Retinal pigment epithelial cell (primary cell): ENCODE measurements around the gene EPB41.

Experiments
- DNase-seq: peaks from one replicate; pipeline ENCODE4 v3.0.0-alpha.2; 2010; ENCODE audit warnings: low read depth
- H3K4me3 ChIP-seq: 2 replicates; pipeline ENCODE4 v1.5.1; 2011; ENCODE audit warnings: mild to moderate bottlenecking, low read length, control low read depth, moderate library complexity
- TF ChIP-seq, protein P1 (sequence below): conservative IDR thresholded peaks from 2 replicates; pipeline ENCODE4 v1.5.1; 2011; ENCODE audit warnings: low read depth, low read length, control low read depth, inconsistent platforms

EPB41 gene

DNA sequence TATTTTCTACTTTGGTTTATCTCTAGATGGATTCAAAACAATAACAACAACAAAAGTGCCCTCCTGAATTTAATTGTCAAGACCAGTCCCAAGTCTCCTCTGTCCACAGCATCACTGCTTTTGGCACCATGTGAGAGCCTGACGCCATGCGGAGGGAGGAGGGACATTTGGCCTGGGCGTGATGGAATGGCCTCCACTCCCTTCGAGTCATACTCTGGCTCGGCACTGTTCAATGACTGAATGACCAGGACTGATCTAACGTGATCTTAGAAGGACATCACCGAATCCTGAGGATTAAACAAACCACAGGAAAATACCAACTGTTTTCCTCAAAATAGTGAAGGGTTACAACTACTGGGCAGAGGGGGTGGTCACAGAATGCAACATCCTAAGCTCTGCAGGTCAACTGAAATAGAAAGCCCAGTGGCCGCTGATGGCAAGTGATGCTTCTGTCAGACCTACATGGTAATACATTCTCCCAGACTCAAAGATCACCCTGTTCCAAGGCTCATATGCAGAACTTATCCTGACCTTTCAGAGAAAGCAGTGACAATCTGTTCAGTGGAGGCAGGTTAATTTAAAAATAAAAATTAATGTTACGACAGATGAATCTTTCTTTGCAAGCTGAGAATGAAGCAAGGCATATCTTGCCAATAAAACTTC is 248.2 kb downstream of the EPB41 start:
- no peak overlapping the region for H3K4me3 ChIP-seq
- TF ChIP-seq, protein P1, sequence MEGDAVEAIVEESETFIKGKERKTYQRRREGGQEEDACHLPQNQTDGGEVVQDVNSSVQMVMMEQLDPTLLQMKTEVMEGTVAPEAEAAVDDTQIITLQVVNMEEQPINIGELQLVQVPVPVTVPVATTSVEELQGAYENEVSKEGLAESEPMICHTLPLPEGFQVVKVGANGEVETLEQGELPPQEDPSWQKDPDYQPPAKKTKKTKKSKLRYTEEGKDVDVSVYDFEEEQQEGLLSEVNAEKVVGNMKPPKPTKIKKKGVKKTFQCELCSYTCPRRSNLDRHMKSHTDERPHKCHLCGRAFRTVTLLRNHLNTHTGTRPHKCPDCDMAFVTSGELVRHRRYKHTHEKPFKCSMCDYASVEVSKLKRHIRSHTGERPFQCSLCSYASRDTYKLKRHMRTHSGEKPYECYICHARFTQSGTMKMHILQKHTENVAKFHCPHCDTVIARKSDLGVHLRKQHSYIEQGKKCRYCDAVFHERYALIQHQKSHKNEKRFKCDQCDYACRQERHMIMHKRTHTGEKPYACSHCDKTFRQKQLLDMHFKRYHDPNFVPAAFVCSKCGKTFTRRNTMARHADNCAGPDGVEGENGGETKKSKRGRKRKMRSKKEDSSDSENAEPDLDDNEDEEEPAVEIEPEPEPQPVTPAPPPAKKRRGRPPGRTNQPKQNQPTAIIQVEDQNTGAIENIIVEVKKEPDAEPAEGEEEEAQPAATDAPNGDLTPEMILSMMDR: no peak
- no peak for DNase-seq

DNA sequence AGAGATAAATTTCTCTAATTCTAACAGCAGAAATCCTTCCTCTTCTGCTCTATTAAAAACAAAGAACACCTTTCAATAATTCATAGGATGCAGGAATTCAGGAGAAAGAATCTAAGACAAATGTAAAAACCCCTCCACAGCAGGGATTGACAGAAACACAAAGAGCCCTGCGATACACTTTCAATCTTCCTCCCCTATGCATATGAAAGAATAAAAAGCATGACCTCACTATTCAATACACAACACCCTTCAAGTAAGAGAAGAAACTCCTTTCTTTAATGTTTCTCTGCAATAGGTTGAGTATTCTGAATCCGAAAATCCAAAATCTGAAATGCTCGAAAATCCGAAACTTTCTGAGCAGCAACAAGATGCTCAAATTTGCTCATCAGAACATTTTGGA is 250.2 kb downstream of the EPB41 start:
- no peak overlapping the region for H3K4me3 ChIP-seq
- TF ChIP-seq, protein P1: no peak
- DNase-seq: no peak

DNA sequence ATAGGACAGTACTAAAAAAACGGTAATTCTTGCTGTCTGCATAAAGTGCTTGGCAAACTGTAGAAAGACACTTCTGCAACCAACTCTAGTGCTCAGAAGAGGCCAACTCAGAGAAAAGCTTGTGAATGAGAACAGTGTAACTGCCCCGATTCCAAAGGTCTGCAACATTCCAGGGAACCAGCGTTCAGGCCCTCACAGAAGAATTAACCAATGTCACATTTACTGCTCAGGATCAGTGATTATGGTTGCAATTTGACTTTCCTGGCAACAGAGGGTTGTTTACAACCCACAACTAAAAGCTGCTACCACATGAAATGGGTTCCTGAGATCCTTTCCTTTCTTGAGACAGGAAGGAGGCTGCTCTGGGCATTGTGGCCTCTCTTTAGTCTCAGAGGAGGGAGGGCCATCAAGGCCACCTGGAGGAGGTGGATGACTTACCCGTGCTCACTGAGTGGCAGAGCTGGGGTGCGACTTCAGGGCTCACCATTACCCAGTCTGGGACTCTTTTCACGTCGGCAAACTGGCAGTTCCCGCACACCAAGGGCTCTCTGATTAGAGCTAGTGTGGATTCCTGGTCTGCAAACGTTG is 252.0 kb downstream of the EPB41 start:
- DNase-seq: no peak
- TF ChIP-seq, protein P1: no peak
- no peak overlapping the region for H3K4me3 ChIP-seq

DNA sequence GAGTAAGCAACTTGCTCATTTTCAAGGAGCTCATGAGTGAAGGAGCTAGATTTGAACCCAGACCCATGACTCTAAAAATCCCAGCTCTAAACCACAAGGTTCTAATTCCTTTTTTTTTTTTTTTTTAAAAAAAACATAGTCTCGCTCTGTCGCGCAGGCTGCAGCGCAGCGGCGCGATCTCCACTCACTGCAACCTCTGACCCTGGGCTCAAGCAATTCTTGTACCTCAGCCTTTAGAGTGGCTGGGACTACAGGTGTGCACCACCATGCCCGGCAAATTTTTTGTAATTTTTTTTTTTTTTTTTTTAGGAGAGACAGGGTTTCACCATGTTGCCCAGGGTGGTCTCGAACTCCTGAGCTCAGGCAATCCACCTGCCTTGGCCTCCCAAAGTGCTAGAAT is 253.5 kb downstream of the EPB41 start:
- TF ChIP-seq, protein P1: no peak
- H3K4me3 ChIP-seq: no peak overlapping the region
- DNase-seq: no peak
